ELF-1 (cell line): ENCODE data around the gene ELN.

Source experiments
- DNase-seq: peaks from one replicate; pipeline ENCODE4 v3.0.0-alpha.2; 2016; ENCODE audit warnings: low read depth, low spot score

The ELN gene

GRCh38 chr7:74092321-74092963 lies 64.5 kb downstream of the ELN start:
- peak; percentile 71 for DNase-seq

- no peak for DNase-seq
These were observed 65.0 kb downstream of the ELN start for GRCh38 chr7:74092964-74093471.

GRCh38 chr7:74093671-74094223 lies 65.8 kb downstream of the ELN start:
- peak; percentile 18 for DNase-seq

GRCh38 chr7:74094224-74095101 lies 66.5 kb downstream of the ELN start:
- peak; percentile 65 for DNase-seq

- no peak for DNase-seq
These were observed 67.2 kb downstream of the ELN start for GRCh38 chr7:74095135-74095534.

- DNase-seq = peak; percentile 55
These were observed 70.1 kb downstream of the ELN start for GRCh38 chr7:74097937-74098614.

GRCh38 chr7:74099031-74099430 lies 71.1 kb downstream of the ELN start:
- DNase-seq = no peak

GRCh38 chr7:74101061-74101681 lies 73.2 kb downstream of the ELN start:
- no peak for DNase-seq

- DNase-seq = no peak
These were observed 75.3 kb downstream of the ELN start for GRCh38 chr7:74103219-74103772.

- DNase-seq = peak; percentile 14
These were observed 76.7 kb downstream of the ELN start for GRCh38 chr7:74104702-74105101.

GRCh38 chr7:74105992-74106391 lies 78.0 kb downstream of the ELN start:
- no peak for DNase-seq

- DNase-seq = no peak
These were observed 78.9 kb downstream of the ELN start for GRCh38 chr7:74106846-74107245.

- DNase-seq = peak; percentile 44
These were observed 87.4 kb downstream of the ELN start for GRCh38 chr7:74115326-74115725.

- DNase-seq = no peak
These were observed 88.4 kb downstream of the ELN start for GRCh38 chr7:74116356-74116755.
